ENCODE results near the gene SLC25A22. TPM values are rescaled to one million over a fixed set of nuclear protein-coding genes. Genes with fewer than 3 reads are reported as not detected.
A peak's percentile ranks its signal among the peaks of the same experiment; 100 is the strongest.

SLC25A22 gene
- total and polyA plus RNA-seq, 2 donors (not counting 1 experiment from before 2014, with no cell fraction given), result 9.9 to 10.4 TPM

- no peak overlapping the region for H3K4me3 ChIP-seq (replicated peaks in 1 of 4; ENCODE audit: control extremely low read depth in 1 of 4, insufficient read depth in 1 of 4, low read depth in 3 of 4, low read length in 4 of 4)
- H3K4me2 ChIP-seq (ENCODE audit: extremely low read depth, insufficient read depth, low read length), result no peak overlapping the region
- H3K4me1 ChIP-seq (ENCODE audit: control insufficient read depth, extremely low read depth, insufficient read depth, low read length), result peaks cover 4% of the 10 kb centered on the region
- H3K79me2 ChIP-seq (ENCODE audit: control insufficient read depth, insufficient read depth, low read length), result no peaks in the 10 kb centered on the region
- no peak overlapping the region for H2AFZ ChIP-seq (ENCODE audit: low read length)
- DNase-seq (ENCODE audit: low read depth in 2 of 2), result no peak
- H3K27me3 ChIP-seq (ENCODE audit: control insufficient read depth, insufficient read depth, low read length), result no peaks in the 10 kb centered on the region
- no peak overlapping the region for H3K9ac ChIP-seq (ENCODE audit: insufficient read depth, low read length)
- H3K36me3 ChIP-seq (ENCODE audit: control insufficient read depth, insufficient read depth, low read length), result peaks cover 4% of the 10 kb centered on the region
- no peaks in the 10 kb centered on the region for H4K20me1 ChIP-seq (ENCODE audit: control insufficient read depth, extremely low read depth, insufficient read depth, low read length)
- H3K9me3 ChIP-seq (ENCODE audit: control insufficient read depth, insufficient read depth, low read depth, low read length), result no peaks in the 10 kb centered on the region
- no peak overlapping the region for H3K27ac ChIP-seq (ENCODE audit: insufficient read depth, low read length)
- no peak for TF ChIP-seq CTCF (conservative IDR thresholded peaks at IDR 0.05 in 1 of 2, IDR thresholded peaks at IDR 0.05 in 1 of 2; ENCODE audit: low read depth in 1 of 2, low read length in 2 of 2)
- no peak for TF ChIP-seq EZH2 (IDR thresholded peaks at IDR 0.05; ENCODE audit: low read length, missing control alignments)
Measured at GRCh38 chr11:787084-787675, 10.9 kb downstream of the SLC25A22 start.

- Histone ChIP-seq H3K4me1 (ENCODE audit: control insufficient read depth, extremely low read depth, insufficient read depth, low read length) (peaks cover 4% of the 10 kb centered on the region), H3K27me3 (ENCODE audit: control insufficient read depth, insufficient read depth, low read length) (no peaks in the 10 kb centered on the region), H3K4me2 (ENCODE audit: extremely low read depth, insufficient read depth, low read length) (no peak overlapping the region), H3K9me3 (ENCODE audit: control insufficient read depth, insufficient read depth, low read depth, low read length) (no peaks in the 10 kb centered on the region), H4K20me1 (ENCODE audit: control insufficient read depth, extremely low read depth, insufficient read depth, low read length) (no peaks in the 10 kb centered on the region), H3K4me3 (replicated peaks in 1 of 4; ENCODE audit: control extremely low read depth in 1 of 4, insufficient read depth in 1 of 4, low read depth in 3 of 4, low read length in 4 of 4) (no peak overlapping the region), H3K36me3 (ENCODE audit: control insufficient read depth, insufficient read depth, low read length) (peaks cover 3% of the 10 kb centered on the region), H3K9ac (ENCODE audit: insufficient read depth, low read length) (no peak overlapping the region), H3K27ac (ENCODE audit: insufficient read depth, low read length) (no peak overlapping the region), H3K79me2 (ENCODE audit: control insufficient read depth, insufficient read depth, low read length) (no peaks in the 10 kb centered on the region), H2AFZ (ENCODE audit: low read length) (no peak overlapping the region)
- DNase-seq (ENCODE audit: low read depth in 2 of 2), result no peak
- TF ChIP-seq EZH2 (IDR thresholded peaks at IDR 0.05; ENCODE audit: low read length, missing control alignments), result no peak
- TF ChIP-seq CTCF (conservative IDR thresholded peaks at IDR 0.05 in 1 of 2, IDR thresholded peaks at IDR 0.05 in 1 of 2; ENCODE audit: low read depth in 1 of 2, low read length in 2 of 2), result no peak
Measured at GRCh38 chr11:786235-787083, 11.6 kb downstream of the SLC25A22 start.

- H3K27me3 ChIP-seq (ENCODE audit: control insufficient read depth, insufficient read depth, low read length), result no peaks in the 10 kb centered on the region
- peaks cover 8% of the 10 kb centered on the region for H3K36me3 ChIP-seq (ENCODE audit: control insufficient read depth, insufficient read depth, low read length)
- H3K4me2 ChIP-seq (ENCODE audit: extremely low read depth, insufficient read depth, low read length), result peak overlapping the region; percentile 76
- peaks cover 4% of the 10 kb centered on the region for H3K4me1 ChIP-seq (ENCODE audit: control insufficient read depth, extremely low read depth, insufficient read depth, low read length)
- no peaks in the 10 kb centered on the region for H3K9me3 ChIP-seq (ENCODE audit: control insufficient read depth, insufficient read depth, low read depth, low read length)
- peak overlapping the region; percentile 51 for H3K27ac ChIP-seq (ENCODE audit: insufficient read depth, low read length)
- H2AFZ ChIP-seq (ENCODE audit: low read length), result no peak overlapping the region
- peak overlapping the region in 1 of 4 experiments; percentile 27 for H3K4me3 ChIP-seq (replicated peaks in 1 of 4; ENCODE audit: control extremely low read depth in 1 of 4, insufficient read depth in 1 of 4, low read depth in 3 of 4, low read length in 4 of 4)
- H3K9ac ChIP-seq (ENCODE audit: insufficient read depth, low read length), result no peak overlapping the region
- DNase-seq (ENCODE audit: low read depth in 2 of 2), result peak; percentile 81 to 91
- no peaks in the 10 kb centered on the region for H4K20me1 ChIP-seq (ENCODE audit: control insufficient read depth, extremely low read depth, insufficient read depth, low read length)
- H3K79me2 ChIP-seq (ENCODE audit: control insufficient read depth, insufficient read depth, low read length), result peaks cover 4% of the 10 kb centered on the region
- TF ChIP-seq CTCF (conservative IDR thresholded peaks at IDR 0.05 in 1 of 2, IDR thresholded peaks at IDR 0.05 in 1 of 2; ENCODE audit: low read depth in 1 of 2, low read length in 2 of 2), result peak; percentile 75 to 91
- TF ChIP-seq EZH2 (IDR thresholded peaks at IDR 0.05; ENCODE audit: low read length, missing control alignments), result no peak
Measured at GRCh38 chr11:783581-784015, 14.5 kb downstream of the SLC25A22 start.
